Measurements from ENCODE around the gene ZDHHC22.

DNA sequence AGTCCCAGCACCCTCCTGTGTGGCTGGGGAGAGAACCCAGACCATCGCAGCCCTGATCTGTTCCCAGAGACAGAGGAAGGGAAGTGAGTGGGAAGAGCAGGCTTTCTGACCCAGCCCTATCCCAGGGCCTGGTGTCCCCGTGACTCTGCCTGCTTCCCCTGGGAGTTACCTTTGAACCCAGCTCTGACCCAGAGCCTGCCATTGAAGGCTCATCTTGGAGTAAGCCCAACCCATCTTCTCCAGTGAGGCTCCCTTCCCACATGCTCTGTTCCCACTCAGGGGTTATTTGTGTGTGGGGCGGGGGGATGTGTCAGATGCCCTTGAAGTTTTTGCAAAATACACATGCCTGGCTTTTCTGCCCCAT, 46.0 kb upstream of the ZDHHC22 start:
- TF ChIP-seq TCF4 (CRISPR knock-in tag; IDR thresholded peaks at IDR 0.05; ENCODE audit: borderline replicate concordance), result no peak
- no peak for TF ChIP-seq SNAI2 (CRISPR knock-in tag; IDR thresholded peaks at IDR 0.05)
- TF ChIP-seq ARNTL (CRISPR knock-in tag; IDR thresholded peaks at IDR 0.05; ENCODE audit: borderline replicate concordance, low read depth), result no peak
- TF ChIP-seq RARB (CRISPR knock-in tag; IDR thresholded peaks at IDR 0.05), result no peak
- no peak for TF ChIP-seq CSDC2 (CRISPR knock-in tag; IDR thresholded peaks at IDR 0.05)
- TF ChIP-seq, protein P1, sequence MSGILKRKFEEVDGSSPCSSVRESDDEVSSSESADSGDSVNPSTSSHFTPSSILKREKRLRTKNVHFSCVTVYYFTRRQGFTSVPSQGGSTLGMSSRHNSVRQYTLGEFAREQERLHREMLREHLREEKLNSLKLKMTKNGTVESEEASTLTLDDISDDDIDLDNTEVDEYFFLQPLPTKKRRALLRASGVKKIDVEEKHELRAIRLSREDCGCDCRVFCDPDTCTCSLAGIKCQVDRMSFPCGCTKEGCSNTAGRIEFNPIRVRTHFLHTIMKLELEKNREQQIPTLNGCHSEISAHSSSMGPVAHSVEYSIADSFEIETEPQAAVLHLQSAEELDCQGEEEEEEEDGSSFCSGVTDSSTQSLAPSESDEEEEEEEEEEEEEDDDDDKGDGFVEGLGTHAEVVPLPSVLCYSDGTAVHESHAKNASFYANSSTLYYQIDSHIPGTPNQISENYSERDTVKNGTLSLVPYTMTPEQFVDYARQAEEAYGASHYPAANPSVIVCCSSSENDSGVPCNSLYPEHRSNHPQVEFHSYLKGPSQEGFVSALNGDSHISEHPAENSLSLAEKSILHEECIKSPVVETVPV (CRISPR knock-in tag; IDR thresholded peaks at IDR 0.05), result no peak
- TF ChIP-seq ZC3H10 (CRISPR knock-in tag; IDR thresholded peaks at IDR 0.05), result no peak
- TF ChIP-seq, protein P2, sequence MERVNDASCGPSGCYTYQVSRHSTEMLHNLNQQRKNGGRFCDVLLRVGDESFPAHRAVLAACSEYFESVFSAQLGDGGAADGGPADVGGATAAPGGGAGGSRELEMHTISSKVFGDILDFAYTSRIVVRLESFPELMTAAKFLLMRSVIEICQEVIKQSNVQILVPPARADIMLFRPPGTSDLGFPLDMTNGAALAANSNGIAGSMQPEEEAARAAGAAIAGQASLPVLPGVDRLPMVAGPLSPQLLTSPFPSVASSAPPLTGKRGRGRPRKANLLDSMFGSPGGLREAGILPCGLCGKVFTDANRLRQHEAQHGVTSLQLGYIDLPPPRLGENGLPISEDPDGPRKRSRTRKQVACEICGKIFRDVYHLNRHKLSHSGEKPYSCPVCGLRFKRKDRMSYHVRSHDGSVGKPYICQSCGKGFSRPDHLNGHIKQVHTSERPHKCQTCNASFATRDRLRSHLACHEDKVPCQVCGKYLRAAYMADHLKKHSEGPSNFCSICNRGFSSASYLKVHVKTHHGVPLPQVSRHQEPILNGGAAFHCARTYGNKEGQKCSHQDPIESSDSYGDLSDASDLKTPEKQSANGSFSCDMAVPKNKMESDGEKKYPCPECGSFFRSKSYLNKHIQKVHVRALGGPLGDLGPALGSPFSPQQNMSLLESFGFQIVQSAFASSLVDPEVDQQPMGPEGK (CRISPR knock-in tag; IDR thresholded peaks at IDR 0.05; ENCODE audit: borderline replicate concordance), result no peak
- TF ChIP-seq TOX (CRISPR knock-in tag; IDR thresholded peaks at IDR 0.05; ENCODE audit: borderline replicate concordance), result no peak
- TF ChIP-seq, protein P3, sequence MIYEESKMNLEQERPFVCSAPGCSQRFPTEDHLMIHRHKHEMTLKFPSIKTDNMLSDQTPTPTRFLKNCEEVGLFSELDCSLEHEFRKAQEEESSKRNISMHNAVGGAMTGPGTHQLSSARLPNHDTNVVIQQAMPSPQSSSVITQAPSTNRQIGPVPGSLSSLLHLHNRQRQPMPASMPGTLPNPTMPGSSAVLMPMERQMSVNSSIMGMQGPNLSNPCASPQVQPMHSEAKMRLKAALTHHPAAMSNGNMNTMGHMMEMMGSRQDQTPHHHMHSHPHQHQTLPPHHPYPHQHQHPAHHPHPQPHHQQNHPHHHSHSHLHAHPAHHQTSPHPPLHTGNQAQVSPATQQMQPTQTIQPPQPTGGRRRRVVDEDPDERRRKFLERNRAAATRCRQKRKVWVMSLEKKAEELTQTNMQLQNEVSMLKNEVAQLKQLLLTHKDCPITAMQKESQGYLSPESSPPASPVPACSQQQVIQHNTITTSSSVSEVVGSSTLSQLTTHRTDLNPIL (CRISPR knock-in tag; IDR thresholded peaks at IDR 0.05; ENCODE audit: low read depth), result no peak
- no peak for TF ChIP-seq PPARA (CRISPR knock-in tag; IDR thresholded peaks at IDR 0.05; ENCODE audit: borderline replicate concordance)
- no peak for TF ChIP-seq GLIS3 (CRISPR knock-in tag; IDR thresholded peaks at IDR 0.05)
